HG03103 (cell line): Measurements from ENCODE around the gene HSD17B1.
"Not testable (repeated sequence)": the region's sequence is repeated elsewhere in the genome, so short reads cannot be mapped to it uniquely, and the experiment has no call there.

Source experiments
- ATAC-seq: cut with Tn5 transposase; IDR thresholded peaks from one replicate; pipeline ENCODE4 v1.9.1; 2021; ENCODE audit warnings: low read depth; ENCODE audit not compliant: unreplicated experiment

HSD17B1 gene, protein sequence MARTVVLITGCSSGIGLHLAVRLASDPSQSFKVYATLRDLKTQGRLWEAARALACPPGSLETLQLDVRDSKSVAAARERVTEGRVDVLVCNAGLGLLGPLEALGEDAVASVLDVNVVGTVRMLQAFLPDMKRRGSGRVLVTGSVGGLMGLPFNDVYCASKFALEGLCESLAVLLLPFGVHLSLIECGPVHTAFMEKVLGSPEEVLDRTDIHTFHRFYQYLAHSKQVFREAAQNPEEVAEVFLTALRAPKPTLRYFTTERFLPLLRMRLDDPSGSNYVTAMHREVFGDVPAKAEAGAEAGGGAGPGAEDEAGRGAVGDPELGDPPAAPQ

DNA sequence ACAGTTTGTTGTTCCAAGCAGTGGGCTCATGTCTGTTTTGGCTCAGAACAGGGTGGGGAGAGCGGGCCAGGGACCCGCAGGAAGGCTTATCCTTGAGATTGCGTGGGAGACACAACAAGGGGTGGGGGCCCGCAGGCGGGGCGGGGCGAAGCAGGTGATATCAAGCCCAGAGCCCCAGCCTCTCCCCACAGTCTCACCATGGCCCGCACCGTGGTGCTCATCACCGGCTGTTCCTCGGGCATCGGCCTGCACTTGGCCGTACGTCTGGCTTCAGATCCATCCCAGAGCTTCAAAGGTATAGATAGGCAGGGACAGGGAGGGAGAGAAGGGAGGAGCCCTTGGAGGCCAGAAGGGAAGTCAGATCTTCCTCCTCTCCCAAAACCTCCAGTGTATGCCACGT lies at the start of gene HSD17B1:
HSD17B1 (plus strand) TSS at position 188 of the 400 bp plus-strand sequence; CDS start at position 199, 11 bp downstream.
- ATAC-seq, result not testable (repeated sequence)

DNA sequence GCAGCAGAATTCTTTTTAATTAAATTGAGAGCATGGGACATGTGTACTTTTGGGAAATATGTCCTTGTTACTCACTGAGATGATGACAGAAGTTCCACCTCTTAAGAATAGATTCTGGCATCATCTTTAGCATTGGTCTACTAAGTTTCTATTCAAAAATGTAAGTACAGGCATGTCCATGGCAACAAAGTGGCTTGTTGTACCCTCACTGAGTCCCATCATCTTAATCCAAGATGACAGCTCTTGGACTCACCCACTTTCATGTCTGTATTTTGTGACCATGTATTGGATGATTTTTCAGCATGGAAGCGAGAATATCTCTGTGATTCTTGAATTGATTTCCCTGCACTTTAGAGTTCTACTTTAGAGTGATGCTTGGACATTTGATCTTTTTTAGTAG lies 49.8 kb upstream of the HSD17B1 start:
- ATAC-seq, result no peak

DNA sequence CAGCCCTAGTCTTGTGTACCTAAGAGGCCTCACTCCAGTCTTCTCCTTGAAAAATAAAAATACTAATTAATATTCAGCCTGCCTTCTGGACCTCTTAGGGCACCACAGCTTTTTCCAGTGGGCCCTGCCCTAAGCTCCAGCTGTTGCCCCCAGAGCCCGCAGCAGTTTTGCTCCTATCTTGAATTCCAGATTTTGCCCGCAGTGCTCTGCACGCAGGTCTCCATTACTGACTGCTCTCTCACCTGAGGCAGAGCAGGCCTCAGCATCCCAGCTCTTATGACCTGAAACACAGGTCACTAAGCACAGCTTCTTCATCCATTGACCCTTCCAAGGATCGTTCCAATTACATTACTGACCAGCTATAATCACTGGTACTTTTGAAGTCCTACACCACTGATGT lies 45.1 kb upstream of the HSD17B1 start:
- no peak for ATAC-seq

DNA sequence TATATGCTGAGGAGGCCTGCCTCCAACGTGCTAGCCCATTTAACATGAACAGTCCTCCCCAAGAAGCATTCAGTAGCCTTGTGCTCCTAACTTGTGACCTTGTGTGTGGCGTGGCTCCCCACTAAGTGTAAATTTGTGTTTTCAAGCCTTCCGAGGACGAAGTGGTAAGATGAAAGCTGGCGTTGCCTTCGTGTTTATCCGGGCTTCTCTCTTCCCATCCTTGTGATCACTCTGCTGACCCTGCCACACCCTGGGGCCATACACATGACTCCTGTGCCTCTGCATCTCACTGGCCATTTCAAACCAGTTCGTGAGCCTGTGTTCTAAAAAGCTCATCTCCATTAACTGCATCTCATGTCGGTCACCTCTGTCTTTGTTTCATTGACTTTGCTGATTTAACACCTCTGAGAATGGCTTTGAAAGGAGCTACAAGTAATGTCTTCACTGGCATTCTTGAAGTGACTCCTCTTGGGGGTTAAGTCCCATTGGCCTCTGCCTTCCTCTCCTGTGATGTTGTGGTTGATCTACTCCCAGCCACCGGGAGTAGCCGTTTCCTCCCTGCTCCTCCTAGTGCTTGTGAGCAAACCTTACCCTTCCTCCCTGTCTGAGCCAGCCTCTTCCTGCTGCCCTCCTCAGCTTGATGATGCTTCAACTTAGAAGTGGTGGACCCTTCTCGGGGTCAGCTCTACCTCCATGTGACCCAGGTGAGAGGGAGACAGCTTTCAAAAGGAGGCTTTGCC lies 44.1 kb upstream of the HSD17B1 start:
- no peak for ATAC-seq

DNA sequence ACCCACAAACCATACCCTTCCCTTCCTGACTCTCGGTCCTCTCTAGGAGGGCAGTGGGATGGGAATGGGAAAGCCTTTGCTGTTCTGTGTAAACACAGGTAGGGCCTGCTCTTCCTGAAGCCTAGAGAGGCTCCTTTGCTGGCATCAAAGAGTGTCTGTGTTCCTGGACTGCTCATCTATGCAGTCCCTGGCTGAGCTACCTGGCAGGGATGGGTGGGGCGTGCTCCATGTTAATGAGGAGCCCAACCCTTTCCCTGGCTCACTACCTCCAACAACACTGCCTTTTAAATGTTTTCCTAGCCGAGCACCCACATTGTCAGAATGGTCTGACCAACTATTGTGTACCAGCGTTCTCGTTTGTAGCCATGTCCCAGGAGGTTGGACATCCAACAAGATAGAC lies 43.3 kb upstream of the HSD17B1 start:
- ATAC-seq, result no peak

DNA sequence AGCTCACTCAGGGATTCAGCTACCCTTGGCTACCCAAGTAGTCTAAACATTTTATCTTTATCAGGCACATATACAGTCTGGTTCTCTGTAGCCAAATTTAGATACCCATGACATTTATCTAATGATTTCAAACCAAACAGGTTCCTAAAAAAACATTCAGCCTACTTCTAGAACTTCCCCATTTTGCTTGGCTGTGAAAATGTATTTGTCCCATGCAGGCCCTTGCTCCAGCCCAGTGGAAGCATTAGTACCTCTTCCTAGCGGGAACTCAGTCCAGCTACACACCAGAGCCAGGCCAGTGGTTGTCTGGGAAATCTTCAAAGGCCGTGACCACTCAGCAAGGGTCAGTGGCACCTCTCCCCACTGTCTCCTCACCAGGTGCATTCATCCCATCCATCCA lies 42.9 kb upstream of the HSD17B1 start:
- no peak for ATAC-seq

DNA sequence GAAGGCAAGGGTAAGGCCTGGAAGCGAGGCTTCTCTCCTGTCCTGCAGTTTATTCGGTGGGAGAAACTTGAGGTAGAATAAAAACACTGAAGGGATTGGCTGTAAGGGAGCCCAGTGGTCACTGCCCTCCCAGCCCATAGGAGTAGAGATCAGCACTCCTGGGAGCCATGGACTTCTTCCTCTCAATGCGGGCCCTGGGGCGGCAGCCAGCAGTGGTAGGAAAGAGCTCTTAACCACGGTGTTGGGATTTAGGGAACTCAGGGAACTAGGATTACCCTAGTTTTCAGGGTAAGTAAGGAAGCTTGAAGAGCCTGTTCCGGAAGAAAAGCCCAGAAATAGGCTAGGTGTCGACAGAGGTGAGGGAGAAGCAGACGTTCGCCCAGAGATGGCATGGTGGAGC lies 40.5 kb upstream of the HSD17B1 start:
- ATAC-seq, result no peak

DNA sequence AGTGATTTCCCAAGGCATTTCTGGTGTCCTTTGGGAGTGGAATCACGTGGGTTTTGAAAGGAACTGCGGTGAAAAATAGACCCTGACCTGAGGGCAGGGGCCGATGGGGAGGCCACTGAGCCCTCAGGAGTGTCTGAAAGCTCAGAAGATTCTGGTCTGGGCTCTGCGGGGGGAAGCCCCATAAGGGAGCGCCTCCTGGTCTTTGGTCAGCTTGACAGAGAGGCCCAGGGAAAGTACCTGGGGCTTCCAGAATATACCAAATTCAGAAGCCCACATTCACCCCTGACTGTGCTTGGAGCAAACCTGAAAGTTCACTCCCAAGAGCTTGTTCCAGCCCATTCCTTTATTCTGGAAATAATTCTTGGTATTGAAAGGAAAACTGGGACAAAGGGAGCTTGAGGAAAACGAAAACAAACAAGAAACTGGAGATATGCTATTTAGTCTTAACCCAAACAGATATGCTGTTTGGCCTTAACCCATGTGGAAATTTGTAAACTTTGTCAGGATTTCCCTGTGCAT lies 39.9 kb upstream of the HSD17B1 start:
- ATAC-seq, result no peak

DNA sequence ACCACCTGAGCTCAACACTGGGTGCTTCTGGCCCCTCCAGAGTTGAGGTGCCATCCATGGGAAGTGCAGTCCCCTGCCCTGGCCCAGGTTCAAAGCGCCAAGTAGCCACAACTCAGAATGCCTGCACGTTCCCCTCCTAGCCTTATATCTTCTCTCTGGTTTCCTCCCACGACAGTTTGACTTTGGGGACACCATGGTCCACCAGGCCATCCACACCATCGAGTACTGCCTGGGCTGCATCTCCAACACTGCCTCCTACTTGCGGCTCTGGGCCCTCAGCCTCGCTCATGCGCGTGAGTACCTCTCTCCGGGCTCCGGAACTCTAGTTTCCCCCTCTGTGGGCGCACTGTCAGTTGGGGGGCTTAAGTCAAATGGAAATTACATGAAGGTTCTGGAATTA lies 39.0 kb upstream of the HSD17B1 start:
- no peak for ATAC-seq

DNA sequence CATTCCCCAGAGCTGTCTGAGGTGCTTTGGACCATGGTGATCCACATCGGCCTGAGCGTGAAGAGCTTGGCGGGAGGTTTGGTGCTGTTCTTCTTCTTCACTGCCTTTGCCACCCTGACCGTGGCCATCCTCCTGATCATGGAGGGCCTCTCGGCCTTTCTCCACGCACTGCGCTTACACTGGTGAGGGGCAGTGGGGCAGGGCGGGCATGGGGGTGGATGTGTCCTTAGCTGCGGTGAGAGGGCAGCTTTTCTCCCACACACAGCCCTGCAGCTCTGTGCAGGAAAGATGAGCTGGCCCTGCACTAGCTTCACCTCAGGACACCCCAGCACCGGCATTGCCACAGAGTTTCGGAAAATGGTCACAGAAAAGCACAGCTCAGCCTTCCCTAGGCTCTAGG lies 38.4 kb upstream of the HSD17B1 start:
- ATAC-seq, result no peak

DNA sequence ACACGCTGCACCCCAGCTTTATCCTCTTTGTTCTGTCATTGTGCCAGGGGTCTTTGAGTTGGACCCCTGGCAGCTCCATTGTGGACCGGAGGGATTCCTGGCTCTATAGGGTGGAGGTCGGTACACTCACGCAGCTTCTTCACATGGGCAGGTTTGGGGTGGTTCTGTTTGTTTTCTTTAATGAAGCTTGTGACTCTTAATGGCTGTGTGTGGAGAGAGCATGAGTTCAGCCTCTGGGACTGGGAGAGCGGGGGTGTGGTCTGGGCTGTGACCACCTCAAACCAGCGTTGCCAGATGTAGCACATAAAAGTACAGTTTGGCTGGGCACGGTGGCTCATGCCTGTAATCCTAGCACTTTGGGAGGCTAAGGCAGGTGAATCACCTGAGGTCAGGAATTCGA lies 37.9 kb upstream of the HSD17B1 start:
- ATAC-seq, result no peak

DNA sequence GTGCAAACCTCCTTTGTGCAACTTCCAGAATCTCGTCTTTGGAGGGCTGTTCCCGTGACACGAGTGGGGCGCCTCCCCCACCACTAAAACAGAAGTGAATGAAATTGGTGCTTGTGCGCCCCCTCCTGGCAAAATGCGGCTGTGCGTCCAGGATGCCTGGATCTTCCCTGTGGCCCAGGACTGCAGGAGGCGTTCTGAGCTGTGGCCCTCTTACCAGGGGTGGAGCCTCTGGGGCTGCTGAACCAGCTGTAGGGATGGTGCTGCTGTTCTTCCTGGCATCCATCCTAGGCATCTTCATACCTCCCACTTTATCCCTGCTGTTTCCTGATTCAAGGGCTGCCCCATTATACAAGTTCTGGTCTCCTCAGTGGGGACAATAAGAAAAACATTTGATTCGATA lies 35.2 kb upstream of the HSD17B1 start:
- no peak for ATAC-seq

DNA sequence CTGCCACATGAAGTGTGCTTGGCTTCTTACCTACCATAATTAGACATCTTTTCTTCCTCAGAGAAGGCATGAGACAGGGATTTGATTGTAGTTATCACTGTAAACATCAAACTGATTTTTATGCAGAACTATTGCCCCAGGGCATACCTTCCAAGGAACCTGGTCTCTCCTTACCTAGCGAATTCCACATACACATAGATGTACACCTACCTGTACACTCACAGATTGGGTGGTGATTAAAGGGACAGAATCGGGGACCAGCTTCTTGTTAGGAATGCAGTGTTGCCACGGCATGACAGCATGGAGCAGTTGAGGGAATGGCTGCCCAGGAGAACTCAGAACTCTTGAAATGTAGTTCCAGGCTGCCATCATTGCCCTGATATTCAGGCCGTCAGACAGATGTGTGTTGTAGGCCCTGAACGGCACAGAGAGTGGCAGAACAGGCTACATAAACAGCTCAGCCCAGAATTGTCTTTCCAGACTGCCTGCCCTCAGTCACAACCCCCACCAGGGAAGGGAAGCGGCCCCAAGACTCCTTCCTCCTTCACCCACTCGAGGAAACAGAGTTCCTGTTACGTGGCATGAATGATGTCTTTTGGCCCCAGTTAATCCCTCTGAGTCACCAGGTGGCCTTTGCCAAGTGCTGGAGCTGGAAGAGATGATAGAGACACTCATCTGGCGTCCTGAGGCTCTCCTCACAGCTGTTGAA lies 34.5 kb upstream of the HSD17B1 start:
- ATAC-seq, result no peak

DNA sequence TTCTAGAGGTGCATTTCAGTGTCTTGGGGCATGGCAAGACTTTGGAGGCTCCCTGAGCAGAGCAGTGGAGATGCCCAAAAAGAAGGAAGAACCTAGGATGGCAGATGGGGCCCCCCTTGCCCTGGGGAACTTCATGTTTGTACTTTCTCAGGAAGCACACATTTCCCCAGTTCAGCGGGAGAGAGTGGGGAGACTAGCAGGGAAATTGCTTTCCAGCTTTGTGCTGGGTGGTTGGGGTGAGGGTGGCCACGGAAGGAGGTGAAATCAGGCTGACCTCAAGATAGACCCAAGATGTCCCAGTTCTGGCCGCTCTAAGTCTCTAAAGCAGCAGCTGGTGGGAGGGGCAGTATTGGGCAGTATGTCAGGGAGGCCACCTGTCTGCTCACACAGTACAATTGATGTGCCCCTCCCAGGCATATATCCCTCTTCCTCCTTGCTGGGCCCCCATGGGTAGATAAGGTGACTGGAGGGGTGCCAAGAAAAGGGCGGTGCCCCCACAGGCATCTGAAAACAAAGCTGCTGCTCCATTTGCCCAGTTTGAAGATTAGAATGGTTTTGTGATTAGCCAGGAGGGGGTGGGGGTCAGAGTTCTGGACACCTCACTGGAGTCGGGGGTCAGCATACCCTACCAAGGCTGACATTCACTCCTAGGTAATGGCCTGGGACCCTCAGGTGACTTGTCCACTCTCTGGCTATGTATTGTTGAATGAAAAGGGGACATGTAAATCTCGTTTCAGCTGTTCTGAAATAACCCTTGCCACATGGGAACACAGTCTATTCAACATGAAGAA lies 33.8 kb upstream of the HSD17B1 start:
- ATAC-seq, result no peak

DNA sequence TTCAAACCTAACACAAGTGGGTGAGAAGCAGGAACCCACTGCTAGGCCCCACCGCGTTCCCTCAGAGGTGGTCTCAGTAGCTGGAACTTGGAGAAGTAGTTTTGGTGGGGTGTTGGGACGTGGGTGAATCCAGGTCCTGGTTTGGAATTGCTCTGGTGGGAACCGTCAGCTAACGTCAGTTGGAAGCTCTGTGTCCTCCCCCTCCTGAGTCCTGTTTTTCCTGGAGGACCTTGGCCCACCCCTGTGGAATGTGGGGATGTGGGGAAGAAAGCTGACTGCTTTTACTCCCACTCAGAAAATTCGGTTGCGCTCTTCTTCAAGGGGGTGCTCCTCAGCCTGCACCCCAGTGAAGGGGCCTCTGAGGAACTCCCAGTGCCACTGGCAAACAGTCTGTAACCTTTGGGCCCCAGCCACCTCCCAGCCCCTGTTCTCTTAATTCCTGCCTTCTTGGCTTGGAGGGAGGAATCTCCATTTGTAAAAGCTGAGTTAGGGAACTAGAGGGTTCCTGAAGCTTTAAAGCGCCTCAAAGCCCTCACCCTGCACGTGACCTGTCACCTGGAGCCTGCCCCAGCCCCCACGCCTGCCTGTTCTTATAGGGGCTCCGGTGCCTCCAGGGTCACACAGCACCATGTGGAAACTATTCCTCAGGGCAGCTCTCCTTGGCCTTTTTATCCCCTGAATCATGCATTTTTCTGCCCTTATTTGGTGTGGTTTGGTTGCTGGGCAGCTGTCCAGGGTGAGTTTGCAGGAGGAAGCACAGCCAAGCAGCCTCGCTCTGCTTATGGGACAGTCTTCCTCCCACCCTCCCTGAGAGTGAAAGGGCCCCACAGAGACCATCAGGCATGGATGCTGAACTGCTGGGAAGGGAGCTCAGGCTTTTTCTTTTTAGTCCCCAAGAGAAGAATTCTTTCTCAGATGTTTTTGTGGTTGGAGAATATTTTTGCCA lies 32.9 kb upstream of the HSD17B1 start:
- no peak for ATAC-seq

DNA sequence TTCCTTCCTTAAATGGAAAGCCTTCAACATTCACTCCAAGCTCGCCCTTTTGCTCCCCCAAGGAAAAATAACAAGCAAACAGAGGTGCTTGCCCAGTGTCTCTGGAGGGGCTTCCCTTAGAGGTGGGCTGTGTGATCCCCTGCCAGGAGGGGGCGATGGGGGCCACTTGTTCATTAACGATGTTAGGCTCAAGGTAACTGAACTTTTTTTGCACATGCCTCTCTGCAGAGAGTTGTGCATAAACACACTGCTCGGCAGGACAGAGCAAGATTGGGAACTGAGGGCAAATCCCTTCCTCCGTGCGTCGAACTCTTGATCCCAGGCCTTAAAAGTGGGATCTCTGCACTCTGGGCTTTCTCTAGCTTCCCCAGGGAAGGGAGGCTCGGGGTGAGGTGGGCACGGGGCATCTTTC lies 32.2 kb upstream of the HSD17B1 start:
- ATAC-seq, result no peak

DNA sequence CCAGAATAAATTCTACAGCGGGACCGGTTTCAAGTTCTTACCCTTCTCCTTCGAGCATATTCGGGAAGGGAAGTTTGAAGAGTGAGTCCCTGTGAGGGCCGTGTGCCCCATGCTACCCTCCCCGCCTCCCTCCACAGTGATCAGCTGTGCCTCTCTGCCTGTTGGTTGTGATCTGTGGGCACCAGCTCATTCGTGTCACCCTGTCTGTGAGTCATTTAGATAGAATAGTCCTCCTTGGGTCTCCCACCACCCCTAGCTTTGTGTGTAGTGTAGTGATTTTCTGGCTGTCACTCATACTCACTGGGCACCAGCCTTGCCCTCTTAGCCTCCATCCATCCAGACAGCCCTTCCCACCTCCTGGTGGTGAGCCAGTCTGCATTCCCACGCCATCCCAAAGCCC lies 31.7 kb upstream of the HSD17B1 start:
- no peak for ATAC-seq

DNA sequence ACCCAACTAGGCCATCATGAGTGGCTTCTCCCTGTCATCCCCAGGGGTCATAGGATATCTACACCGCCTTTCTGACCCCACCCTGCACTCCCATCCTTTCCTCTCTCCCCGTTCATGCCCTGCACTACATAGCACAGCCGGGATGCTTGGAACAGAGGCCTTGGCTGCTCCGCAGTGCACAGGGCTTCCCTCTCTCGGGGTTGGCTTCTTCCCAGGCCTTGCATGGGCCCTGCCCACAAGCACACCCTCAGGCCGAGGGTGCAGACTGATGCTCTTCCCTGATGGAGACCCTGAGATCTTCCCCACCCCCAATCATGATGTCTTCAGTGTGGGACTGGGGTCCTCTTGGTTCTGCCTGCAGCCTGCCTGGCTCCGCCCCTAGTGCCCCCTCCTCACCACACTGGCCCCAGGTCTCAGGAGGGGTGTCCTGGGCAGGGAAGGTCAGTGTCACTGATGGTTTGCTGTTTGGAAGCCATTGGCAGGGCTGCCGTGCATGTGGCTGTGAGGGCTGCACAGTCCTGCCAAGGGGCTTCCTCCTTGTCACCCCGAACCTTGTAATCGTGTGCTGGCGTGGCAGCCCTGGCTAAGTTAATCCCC lies 31.0 kb upstream of the HSD17B1 start:
- ATAC-seq, result no peak

DNA sequence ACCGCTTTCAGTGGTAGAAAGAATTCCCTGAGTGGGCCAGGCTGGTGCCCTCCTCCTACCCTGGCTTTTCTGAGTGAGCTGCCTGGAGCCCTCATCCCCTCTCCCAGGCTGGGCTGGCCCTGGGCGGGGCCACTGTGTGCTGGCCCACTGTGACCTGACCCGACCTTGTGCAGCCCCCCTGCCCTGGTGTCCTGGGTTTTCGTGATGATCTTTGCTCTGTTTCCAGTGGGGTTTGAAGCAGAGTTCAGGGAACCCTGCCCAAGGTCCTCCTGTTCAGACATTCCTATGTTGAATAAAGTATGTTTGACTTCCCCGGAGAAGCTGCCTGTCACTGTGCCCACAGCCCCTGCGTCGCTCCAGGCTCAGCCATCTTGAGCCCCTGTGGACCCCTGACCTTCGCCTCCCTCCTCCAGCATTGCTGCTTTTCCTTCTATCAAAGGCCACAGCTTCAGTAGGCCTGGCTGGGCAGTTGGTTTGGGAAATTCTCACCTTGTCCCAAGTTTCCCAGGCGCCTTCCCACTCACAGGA lies 30.4 kb upstream of the HSD17B1 start:
- no peak for ATAC-seq
